WTC11 (cell line): ENCODE data around the gene FCSK. TPM values are rescaled to one million over a fixed set of nuclear protein-coding genes. Genes with fewer than 3 reads are reported as not detected.

Experiments used
- ATAC-seq: fragments of 200-7000 bp; cut with Tn5 transposase; 2 replicates; pipeline ENCODE4 v1.10.0; 2021; ENCODE audit warnings: mild to moderate bottlenecking, moderate library complexity
- Bru-seq: library from RNA; stranded (reverse); fragments of 400-500 nt; gene quantifications from one replicate; lab custom pipeline; 2021; lab: Mats Ljungman, UMichigan
- CTCF ChIA-PET: fragments of 300-600 bp; sonication (Branson Sonifier 250); formaldehyde crosslinking; loops from one replicate; lab custom pipeline; 2021; ENCODE audit warnings: antibody characterized with exemption; lab: Charles Lee
- POLR2A ChIA-PET: fragments of 350-600 bp; sonication (Branson Sonifier 250); formaldehyde crosslinking; loops from one replicate; lab custom pipeline; 2021; ENCODE audit warnings: antibody characterized with exemption; lab: Charles Lee
- DNase-seq: peaks from one replicate; pipeline ENCODE4 v3.0.0; 2021; ENCODE audit warnings: low spot score
- H3K27ac Mint-ChIP-seq: 2 replicates; pipeline ENCODE4 v1.8.0; 2021; ENCODE audit warnings: mixed read lengths
- H3K27me3 Mint-ChIP-seq: 2 replicates; pipeline ENCODE4 v1.8.0; 2021; ENCODE audit warnings: low read depth, mild to moderate bottlenecking, moderate library complexity, mixed read lengths
- H3K36me3 Mint-ChIP-seq: 2 replicates; pipeline ENCODE4 v1.8.0; 2021; ENCODE audit warnings: mixed read lengths
- H3K4me1 Mint-ChIP-seq: 2 replicates; pipeline ENCODE4 v1.8.0; 2022; ENCODE audit warnings: mixed read lengths
- H3K4me3 Mint-ChIP-seq: 2 replicates; pipeline ENCODE4 v1.8.0; 2021; ENCODE audit warnings: mild to moderate bottlenecking, moderate library complexity, mixed read lengths
- H3K9me3 Mint-ChIP-seq: 2 replicates; pipeline ENCODE4 v1.8.0; 2021; ENCODE audit warnings: mixed read lengths
- ELF4 ChIP-seq: sonication (generic); formaldehyde crosslinking; IDR thresholded peaks from 2 replicates; pipeline ENCODE4 v1.8.1; 2022; ENCODE audit warnings: low read depth, mild to moderate bottlenecking, moderate library complexity, missing genetic modification reagents
- EMX1 ChIP-seq: fragments of 250-450 bp; sonication (Bioruptor Pico); IDR thresholded peaks from 2 replicates; pipeline ENCODE4 v1.8.0; 2021; ENCODE audit warnings: mild to moderate bottlenecking
- FOXK1 ChIP-seq: sonication (generic); formaldehyde crosslinking; IDR thresholded peaks from 2 replicates; pipeline ENCODE4 v1.8.0; 2022; ENCODE audit warnings: mild to moderate bottlenecking, moderate library complexity, missing genetic modification reagents
- FOXP1 ChIP-seq: sonication (generic); formaldehyde crosslinking; IDR thresholded peaks from 2 replicates; pipeline ENCODE4 v1.8.0; 2022; ENCODE audit warnings: missing genetic modification reagents, mild to moderate bottlenecking, moderate library complexity, borderline replicate concordance
- GTF2I ChIP-seq: fragments of 250-450 bp; sonication (Bioruptor Pico); conservative IDR thresholded peaks from 2 replicates; pipeline ENCODE4 v1.4.0; 2021; ENCODE audit warnings: mild to moderate bottlenecking
- JAZF1 ChIP-seq: fragments of 250-450 bp; sonication (Bioruptor Pico); IDR thresholded peaks from 2 replicates; pipeline ENCODE4 v1.9.0; 2021; ENCODE audit warnings: moderate library complexity, mild to moderate bottlenecking, inconsistent platforms
- KAT7 ChIP-seq: sonication (generic); formaldehyde crosslinking; IDR thresholded peaks from 2 replicates; pipeline ENCODE4 v1.8.1; 2023; ENCODE audit warnings: missing genetic modification reagents, mild to moderate bottlenecking, borderline replicate concordance
- MYBL2 ChIP-seq: sonication (generic); formaldehyde crosslinking; IDR thresholded peaks from 2 replicates; pipeline ENCODE4 v1.8.1; 2023; ENCODE audit warnings: mild to moderate bottlenecking, moderate library complexity, missing genetic modification reagents
- NFE2L1 ChIP-seq: sonication (generic); formaldehyde crosslinking; IDR thresholded peaks from 2 replicates; pipeline ENCODE4 v1.8.1; 2023; ENCODE audit warnings: missing genetic modification reagents
- NFYB ChIP-seq: sonication (generic); formaldehyde crosslinking; conservative IDR thresholded peaks from 2 replicates; pipeline ENCODE4 v1.8.0; 2022; ENCODE audit warnings: low read depth, missing genetic modification reagents
- NR2C2 ChIP-seq: sonication (generic); formaldehyde crosslinking; IDR thresholded peaks from 2 replicates; pipeline ENCODE4 v1.8.0; 2022; ENCODE audit warnings: mild to moderate bottlenecking, missing genetic modification reagents
- PRRX2 ChIP-seq: fragments of 250-450 bp; sonication (Bioruptor Pico); IDR thresholded peaks from 2 replicates; pipeline ENCODE4 v1.8.0; 2021; ENCODE audit warnings: mild to moderate bottlenecking
- RORB ChIP-seq: fragments of 250-450 bp; sonication (Bioruptor Pico); IDR thresholded peaks from 2 replicates; pipeline ENCODE4 v1.9.0; 2021; ENCODE audit warnings: mild to moderate bottlenecking
- TP53 ChIP-seq: sonication (generic); formaldehyde crosslinking; IDR thresholded peaks from 2 replicates; pipeline ENCODE4 v1.8.1; 2023; ENCODE audit warnings: mild to moderate bottlenecking, missing genetic modification reagents
- ZNF121 ChIP-seq: sonication (generic); formaldehyde crosslinking; IDR thresholded peaks from 2 replicates; pipeline ENCODE4 v1.8.0; 2023; ENCODE audit warnings: missing genetic modification reagents
- ZNF317 ChIP-seq: sonication (generic); formaldehyde crosslinking; IDR thresholded peaks from 2 replicates; pipeline ENCODE4 v1.8.1; 2023; ENCODE audit warnings: low read depth, mild to moderate bottlenecking, moderate library complexity, missing genetic modification reagents, borderline replicate concordance
- ZNF396 ChIP-seq: fragments of 250-450 bp; sonication (Bioruptor Pico); IDR thresholded peaks from 2 replicates; pipeline ENCODE4 v1.8.0; 2021; ENCODE audit warnings: mild to moderate bottlenecking, moderate library complexity, borderline replicate concordance
- long read RNA-seq, 3 experiments: library from RNA in 1 of 3; library from capped mRNA in 1 of 3; library from polyadenylated mRNA in 1 of 3; unstranded in 2 of 3; stranded (forward) in 1 of 3; transcript quantifications; one replicate each; pipeline ENCODE4 v2.0.0, GENCODE V29; 2021
- total RNA-seq: library from RNA; stranded (reverse); gene quantifications from 3 replicates; pipeline ENCODE4 v1.2.3, GENCODE V29; 2021
- TF ChIP-seq, protein P1 (sequence below): sonication (generic); formaldehyde crosslinking; IDR thresholded peaks from 2 replicates; pipeline ENCODE4 v1.8.0; 2022; ENCODE audit warnings: mild to moderate bottlenecking, missing genetic modification reagents
- TF ChIP-seq, protein P2 (sequence below): sonication (generic); formaldehyde crosslinking; conservative IDR thresholded peaks from 2 replicates; pipeline ENCODE4 v1.8.1; 2022; ENCODE audit warnings: mild to moderate bottlenecking, missing genetic modification reagents
- TF ChIP-seq, protein P3 (sequence below): fragments of 250-450 bp; sonication (Bioruptor Pico); IDR thresholded peaks from 2 replicates; pipeline ENCODE4 v1.8.0; 2021; ENCODE audit warnings: mild to moderate bottlenecking
- TF ChIP-seq, protein P4 (sequence below): sonication (generic); formaldehyde crosslinking; IDR thresholded peaks from 2 replicates; pipeline ENCODE4 v1.8.0; 2022; ENCODE audit warnings: mild to moderate bottlenecking, missing genetic modification reagents
- TF ChIP-seq, protein P5 (sequence below): sonication (generic); formaldehyde crosslinking; IDR thresholded peaks from 2 replicates; pipeline ENCODE4 v1.8.0; 2023; ENCODE audit warnings: missing genetic modification reagents
- TF ChIP-seq, protein P6 (sequence below): sonication (generic); formaldehyde crosslinking; IDR thresholded peaks from 2 replicates; pipeline ENCODE4 v1.8.1; 2023; ENCODE audit warnings: mild to moderate bottlenecking, missing genetic modification reagents
- TF ChIP-seq, protein P7 (sequence below): fragments of 250-450 bp; sonication (Bioruptor Pico); IDR thresholded peaks from 2 replicates; pipeline ENCODE4 v1.9.0; 2021; ENCODE audit warnings: mild to moderate bottlenecking
- TF ChIP-seq, protein P8 (sequence below): sonication (generic); formaldehyde crosslinking; IDR thresholded peaks from 2 replicates; pipeline ENCODE4 v1.8.1; 2023; ENCODE audit warnings: mild to moderate bottlenecking, missing genetic modification reagents, moderate library complexity
- TF ChIP-seq, protein P9 (sequence below): fragments of 250-450 bp; sonication (Bioruptor Pico); IDR thresholded peaks from 2 replicates; pipeline ENCODE4 v1.9.0; 2021; ENCODE audit warnings: mild to moderate bottlenecking

FCSK gene
- total RNA-seq (7.0 to 10.6 TPM (median 8.6 TPM) in 3 replicates), Bru-seq, nascent RNA (percentile 39 among the genes with signal in this experiment)
- long read RNA-seq, experiment 1, full-length matches to known transcripts: 2 of 9 reads
- long read RNA-seq, experiment 1, partial matches to known transcripts: 3 of 9 reads
- long read RNA-seq, experiment 1, other reads (novel, unspliced or antisense): 4 of 9 reads
- long read RNA-seq, experiment 2, partial matches to known transcripts: 2 of 5 reads
- long read RNA-seq, experiment 2, other reads (novel, unspliced or antisense): 2 of 5 reads
- long read RNA-seq, experiment 3, partial matches to known transcripts: 3 of 3 reads
- long read RNA-seq, experiment 3, other reads (novel, unspliced or antisense): 0 of 3 reads

DNA sequence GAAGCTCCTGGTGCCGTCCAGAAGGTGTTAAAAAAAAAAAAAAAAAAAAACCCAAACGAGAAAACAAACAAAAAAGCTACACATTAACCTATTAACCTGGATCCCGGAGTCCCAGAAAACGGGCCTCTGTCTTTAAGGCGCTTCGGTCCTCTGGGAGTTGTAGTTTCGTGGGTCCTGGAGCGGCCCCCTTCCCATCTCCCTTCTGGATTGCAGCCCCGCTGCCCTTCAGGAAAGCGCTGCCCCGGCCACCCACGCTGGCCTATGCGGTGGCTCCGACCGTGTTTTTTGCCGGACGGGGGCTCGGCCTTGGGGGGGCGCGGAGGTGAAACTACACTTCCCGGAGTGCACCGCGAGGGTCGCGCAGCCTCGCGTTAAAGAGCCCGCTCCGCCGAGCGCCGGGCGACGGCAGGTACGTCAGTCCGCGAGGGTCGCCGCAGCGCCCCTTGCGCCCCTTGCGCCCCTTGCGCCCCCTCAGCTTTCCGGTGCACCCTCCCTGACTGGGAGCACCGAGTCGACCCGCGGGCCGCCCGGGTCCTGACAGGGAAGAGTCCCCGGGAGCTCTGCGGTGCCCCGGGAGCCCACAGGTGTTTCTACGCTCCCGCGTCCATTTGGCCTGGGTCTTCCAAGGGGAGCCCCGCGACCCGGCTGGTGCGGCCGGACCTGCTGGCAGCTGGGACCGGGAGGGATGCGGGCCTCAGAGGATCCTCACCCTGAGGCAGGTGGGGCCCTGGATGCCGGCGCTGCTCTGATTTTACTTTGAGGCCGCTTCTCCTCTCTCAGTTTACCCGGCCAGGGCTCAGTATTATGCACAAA lies at the start of gene FCSK:
FCSK (plus strand) TSS at position 374 of the 813 bp plus-strand sequence. CDS start 8,596 bp downstream, outside the sequence.
- ATAC-seq (peak; percentile 94), DNase-seq (peak; percentile 84)
- Mint-ChIP-seq H3K9me3 (peaks cover 4% of the 10 kb centered on the region), H3K4me3 (peak within 1 kb of the TSS; percentile 92), H3K27me3 (no peaks in the 10 kb centered on the region), H3K4me1 (peaks cover 10% of the 10 kb centered on the region), H3K27ac (peak within 1 kb of the TSS; percentile 97), H3K36me3 (no peaks in the 10 kb centered on the region)
- ChIA-PET CTCF (interaction anchor here (0.7 to 3.9 kb wide), 8 partner anchors 9 to 122 kb away, joined by 3 to 24 read pairs (median 6); no protein-coding TSS in a partner anchor), POLR2A (interaction anchor here (0.7 to 2.2 kb wide), 7 partner anchors 15 to 165 kb away, joined by 3 to 17 read pairs (median 4); partner anchors contain the start of genes AARS1, DDX19A and ST3GAL2)
- TF ChIP-seq KAT7: peak; percentile 64; the same call in 1 of the 2 replicates
- TF ChIP-seq NR2C2 (CRISPR knock-in tag): no peak
- TF ChIP-seq RORB (CRISPR knock-in tag): no peak
- no peak for TF ChIP-seq ZNF317 (CRISPR knock-in tag)
- TF ChIP-seq, protein P1, sequence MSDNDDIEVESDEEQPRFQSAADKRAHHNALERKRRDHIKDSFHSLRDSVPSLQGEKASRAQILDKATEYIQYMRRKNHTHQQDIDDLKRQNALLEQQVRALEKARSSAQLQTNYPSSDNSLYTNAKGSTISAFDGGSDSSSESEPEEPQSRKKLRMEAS (CRISPR knock-in tag): peak; percentile 48; the same call in 1 of the 2 replicates
- TF ChIP-seq FOXP1 (CRISPR knock-in tag): peak; percentile 53; the same call in 1 of the 2 replicates
- TF ChIP-seq, protein P2, sequence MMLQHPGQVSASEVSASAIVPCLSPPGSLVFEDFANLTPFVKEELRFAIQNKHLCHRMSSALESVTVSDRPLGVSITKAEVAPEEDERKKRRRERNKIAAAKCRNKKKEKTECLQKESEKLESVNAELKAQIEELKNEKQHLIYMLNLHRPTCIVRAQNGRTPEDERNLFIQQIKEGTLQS (CRISPR knock-in tag): no peak
- TF ChIP-seq, protein P3, sequence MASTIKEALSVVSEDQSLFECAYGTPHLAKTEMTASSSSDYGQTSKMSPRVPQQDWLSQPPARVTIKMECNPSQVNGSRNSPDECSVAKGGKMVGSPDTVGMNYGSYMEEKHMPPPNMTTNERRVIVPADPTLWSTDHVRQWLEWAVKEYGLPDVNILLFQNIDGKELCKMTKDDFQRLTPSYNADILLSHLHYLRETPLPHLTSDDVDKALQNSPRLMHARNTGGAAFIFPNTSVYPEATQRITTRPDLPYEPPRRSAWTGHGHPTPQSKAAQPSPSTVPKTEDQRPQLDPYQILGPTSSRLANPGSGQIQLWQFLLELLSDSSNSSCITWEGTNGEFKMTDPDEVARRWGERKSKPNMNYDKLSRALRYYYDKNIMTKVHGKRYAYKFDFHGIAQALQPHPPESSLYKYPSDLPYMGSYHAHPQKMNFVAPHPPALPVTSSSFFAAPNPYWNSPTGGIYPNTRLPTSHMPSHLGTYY (CRISPR knock-in tag): no peak
- TF ChIP-seq, protein P4, sequence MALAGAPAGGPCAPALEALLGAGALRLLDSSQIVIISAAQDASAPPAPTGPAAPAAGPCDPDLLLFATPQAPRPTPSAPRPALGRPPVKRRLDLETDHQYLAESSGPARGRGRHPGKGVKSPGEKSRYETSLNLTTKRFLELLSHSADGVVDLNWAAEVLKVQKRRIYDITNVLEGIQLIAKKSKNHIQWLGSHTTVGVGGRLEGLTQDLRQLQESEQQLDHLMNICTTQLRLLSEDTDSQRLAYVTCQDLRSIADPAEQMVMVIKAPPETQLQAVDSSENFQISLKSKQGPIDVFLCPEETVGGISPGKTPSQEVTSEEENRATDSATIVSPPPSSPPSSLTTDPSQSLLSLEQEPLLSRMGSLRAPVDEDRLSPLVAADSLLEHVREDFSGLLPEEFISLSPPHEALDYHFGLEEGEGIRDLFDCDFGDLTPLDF (CRISPR knock-in tag): no peak
- TF ChIP-seq EMX1 (CRISPR knock-in tag): no peak
- TF ChIP-seq ZNF121 (CRISPR knock-in tag): no peak
- TF ChIP-seq TP53 (CRISPR knock-in tag): no peak
- TF ChIP-seq NFE2L1 (CRISPR knock-in tag): no peak
- no peak for TF ChIP-seq JAZF1 (CRISPR knock-in tag)
- TF ChIP-seq, protein P5, sequence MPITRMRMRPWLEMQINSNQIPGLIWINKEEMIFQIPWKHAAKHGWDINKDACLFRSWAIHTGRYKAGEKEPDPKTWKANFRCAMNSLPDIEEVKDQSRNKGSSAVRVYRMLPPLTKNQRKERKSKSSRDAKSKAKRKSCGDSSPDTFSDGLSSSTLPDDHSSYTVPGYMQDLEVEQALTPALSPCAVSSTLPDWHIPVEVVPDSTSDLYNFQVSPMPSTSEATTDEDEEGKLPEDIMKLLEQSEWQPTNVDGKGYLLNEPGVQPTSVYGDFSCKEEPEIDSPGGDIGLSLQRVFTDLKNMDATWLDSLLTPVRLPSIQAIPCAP (CRISPR knock-in tag): no peak
- TF ChIP-seq FOXK1: 0 out of 2 replicates have a peak, but pooled peaks have one; percentile 41
- TF ChIP-seq, protein P6, sequence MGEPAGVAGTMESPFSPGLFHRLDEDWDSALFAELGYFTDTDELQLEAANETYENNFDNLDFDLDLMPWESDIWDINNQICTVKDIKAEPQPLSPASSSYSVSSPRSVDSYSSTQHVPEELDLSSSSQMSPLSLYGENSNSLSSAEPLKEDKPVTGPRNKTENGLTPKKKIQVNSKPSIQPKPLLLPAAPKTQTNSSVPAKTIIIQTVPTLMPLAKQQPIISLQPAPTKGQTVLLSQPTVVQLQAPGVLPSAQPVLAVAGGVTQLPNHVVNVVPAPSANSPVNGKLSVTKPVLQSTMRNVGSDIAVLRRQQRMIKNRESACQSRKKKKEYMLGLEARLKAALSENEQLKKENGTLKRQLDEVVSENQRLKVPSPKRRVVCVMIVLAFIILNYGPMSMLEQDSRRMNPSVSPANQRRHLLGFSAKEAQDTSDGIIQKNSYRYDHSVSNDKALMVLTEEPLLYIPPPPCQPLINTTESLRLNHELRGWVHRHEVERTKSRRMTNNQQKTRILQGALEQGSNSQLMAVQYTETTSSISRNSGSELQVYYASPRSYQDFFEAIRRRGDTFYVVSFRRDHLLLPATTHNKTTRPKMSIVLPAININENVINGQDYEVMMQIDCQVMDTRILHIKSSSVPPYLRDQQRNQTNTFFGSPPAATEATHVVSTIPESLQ (CRISPR knock-in tag): no peak
- no peak for TF ChIP-seq PRRX2 (CRISPR knock-in tag)
- TF ChIP-seq MYBL2 (CRISPR knock-in tag): no peak
- TF ChIP-seq, protein P7, sequence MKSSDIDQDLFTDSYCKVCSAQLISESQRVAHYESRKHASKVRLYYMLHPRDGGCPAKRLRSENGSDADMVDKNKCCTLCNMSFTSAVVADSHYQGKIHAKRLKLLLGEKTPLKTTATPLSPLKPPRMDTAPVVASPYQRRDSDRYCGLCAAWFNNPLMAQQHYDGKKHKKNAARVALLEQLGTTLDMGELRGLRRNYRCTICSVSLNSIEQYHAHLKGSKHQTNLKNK (CRISPR knock-in tag): no peak
- TF ChIP-seq NFYB: no peak
- TF ChIP-seq ZNF396: no peak
- TF ChIP-seq, protein P8, sequence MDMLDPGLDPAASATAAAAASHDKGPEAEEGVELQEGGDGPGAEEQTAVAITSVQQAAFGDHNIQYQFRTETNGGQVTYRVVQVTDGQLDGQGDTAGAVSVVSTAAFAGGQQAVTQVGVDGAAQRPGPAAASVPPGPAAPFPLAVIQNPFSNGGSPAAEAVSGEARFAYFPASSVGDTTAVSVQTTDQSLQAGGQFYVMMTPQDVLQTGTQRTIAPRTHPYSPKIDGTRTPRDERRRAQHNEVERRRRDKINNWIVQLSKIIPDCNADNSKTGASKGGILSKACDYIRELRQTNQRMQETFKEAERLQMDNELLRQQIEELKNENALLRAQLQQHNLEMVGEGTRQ (CRISPR knock-in tag): no peak
- TF ChIP-seq ELF4 (CRISPR knock-in tag): no peak
- TF ChIP-seq, protein P9, sequence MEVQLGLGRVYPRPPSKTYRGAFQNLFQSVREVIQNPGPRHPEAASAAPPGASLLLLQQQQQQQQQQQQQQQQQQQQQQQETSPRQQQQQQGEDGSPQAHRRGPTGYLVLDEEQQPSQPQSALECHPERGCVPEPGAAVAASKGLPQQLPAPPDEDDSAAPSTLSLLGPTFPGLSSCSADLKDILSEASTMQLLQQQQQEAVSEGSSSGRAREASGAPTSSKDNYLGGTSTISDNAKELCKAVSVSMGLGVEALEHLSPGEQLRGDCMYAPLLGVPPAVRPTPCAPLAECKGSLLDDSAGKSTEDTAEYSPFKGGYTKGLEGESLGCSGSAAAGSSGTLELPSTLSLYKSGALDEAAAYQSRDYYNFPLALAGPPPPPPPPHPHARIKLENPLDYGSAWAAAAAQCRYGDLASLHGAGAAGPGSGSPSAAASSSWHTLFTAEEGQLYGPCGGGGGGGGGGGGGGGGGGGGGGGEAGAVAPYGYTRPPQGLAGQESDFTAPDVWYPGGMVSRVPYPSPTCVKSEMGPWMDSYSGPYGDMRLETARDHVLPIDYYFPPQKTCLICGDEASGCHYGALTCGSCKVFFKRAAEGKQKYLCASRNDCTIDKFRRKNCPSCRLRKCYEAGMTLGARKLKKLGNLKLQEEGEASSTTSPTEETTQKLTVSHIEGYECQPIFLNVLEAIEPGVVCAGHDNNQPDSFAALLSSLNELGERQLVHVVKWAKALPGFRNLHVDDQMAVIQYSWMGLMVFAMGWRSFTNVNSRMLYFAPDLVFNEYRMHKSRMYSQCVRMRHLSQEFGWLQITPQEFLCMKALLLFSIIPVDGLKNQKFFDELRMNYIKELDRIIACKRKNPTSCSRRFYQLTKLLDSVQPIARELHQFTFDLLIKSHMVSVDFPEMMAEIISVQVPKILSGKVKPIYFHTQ: no peak
- no peak for TF ChIP-seq GTF2I (CRISPR knock-in tag)
